Stimulated activated CD4-positive, alpha-beta T cell treated with anti-CD3 and anti-CD28 coated beads, Interleukin-4, amount 100 ng/mL, for 24 hours (primary cell): ENCODE data around the gene ASAH2.
"Not testable (repeated sequence)": the region's sequence is repeated elsewhere in the genome, so short reads cannot be mapped to it uniquely, and the experiment has no call there.

Experiments used
- DNase-seq: peaks from one replicate; pipeline ENCODE4 v3.0.0-alpha.2; 2020

ASAH2 gene

DNA sequence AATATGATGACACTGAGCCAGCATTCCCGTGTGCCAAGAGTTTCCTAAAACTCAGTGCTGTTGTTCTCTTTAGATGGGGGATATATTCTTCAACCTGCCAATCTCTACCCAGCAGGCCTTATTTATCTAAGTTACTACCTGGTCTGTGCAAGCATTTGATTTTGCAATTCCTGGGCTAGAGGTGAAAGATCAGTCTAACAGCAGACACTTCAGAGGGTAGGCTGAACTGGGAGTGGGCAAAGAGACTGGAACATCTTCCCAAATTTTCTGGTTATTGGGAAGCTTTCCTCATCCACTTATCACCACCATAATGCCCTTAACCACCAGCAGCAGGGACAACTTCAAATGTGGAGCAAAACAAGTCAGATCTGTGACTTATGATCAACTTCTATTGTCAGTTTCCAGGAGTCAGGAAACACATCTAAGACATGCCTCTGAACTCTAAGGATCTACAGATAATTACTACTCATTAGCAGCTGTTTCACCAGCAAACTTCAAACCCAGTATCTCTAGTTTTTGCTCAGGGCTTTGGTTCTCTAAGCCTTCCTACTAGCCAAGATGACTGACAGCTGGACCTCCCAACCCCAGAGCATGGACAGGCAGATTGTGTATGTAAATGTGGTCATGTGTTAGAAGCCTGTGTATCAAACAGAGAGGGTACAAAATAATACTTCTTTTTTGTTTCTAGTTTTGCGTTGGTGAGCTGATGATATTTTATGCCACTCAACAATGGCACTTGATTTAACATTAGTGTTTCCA is 1.0 kb downstream of the ASAH2 start:
- DNase-seq, result no peak

DNA sequence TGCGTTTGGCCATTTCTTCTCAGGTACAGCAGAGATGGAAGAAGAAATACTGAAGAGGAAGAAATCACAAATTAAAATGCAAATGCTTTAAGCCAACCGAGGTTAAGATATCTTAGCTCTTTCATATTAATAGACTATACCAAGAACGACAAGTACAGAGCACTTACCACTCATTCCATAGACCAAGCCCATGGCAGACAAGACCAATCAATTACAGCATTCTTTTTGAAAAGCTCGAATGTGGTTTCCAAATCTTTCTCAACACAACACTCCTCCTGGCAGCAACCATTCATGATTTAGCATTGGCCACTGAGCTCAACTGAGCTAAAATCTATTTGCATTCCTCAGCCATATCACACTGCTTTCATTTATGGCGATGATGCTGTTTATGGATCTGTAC is 2.7 kb downstream of the ASAH2 start:
- DNase-seq, result no peak

DNA sequence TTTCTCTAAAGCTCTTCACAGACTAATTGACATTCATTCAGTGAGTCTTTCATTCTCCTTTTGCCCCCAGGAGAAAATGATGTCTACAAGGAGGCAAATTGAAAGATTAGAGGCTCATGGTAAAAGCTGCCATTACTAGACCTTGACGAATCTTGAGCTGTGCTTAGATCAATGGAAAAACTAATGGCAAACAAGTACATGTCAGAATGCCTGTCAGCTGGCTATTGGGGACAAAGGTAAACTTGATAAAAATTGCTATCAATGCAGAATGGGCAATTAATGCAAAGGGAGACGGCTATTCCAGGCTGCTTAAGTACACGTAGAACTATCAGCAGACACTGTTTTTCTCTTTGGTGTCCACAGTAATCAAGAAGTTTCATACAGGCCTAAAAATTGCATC is 3.3 kb downstream of the ASAH2 start:
- no peak for DNase-seq

DNA sequence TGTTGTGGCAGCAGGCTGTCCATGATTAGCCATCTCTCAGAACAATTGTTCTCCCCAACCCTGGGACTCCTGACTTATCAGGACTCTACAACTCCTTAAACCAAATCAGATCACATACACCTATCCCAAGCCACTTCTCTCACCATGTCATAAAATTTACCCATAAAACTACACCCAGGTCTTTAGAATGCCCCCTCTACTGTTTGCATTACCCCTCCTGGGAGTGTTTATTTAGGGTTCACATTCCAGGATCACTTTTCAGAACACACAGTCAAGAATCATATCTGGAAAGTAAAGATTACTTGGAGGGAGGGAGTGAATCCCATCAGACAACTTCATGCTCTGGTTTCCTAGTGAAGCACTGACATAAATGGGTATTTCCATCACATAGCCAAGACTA is 7.1 kb downstream of the ASAH2 start:
- DNase-seq, result no peak

DNA sequence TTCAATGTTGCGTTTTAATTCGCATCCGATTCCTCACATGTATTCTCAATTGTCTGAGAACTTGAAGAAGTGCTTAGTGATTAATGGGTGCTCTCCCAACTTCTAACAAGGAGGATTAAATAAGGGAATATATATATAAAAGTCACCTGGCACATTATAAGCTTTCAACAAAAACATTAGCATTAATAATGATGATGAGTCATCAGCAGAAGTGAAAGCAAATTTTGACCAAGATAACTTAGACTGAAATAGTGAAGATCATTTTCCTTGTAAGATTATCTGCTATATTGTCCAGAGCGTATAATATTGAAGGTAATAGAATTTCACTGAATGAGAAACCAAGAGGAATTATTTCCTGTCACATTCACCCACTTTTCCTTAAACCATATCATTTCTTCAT is 8.5 kb downstream of the ASAH2 start:
- DNase-seq, result no peak

DNA sequence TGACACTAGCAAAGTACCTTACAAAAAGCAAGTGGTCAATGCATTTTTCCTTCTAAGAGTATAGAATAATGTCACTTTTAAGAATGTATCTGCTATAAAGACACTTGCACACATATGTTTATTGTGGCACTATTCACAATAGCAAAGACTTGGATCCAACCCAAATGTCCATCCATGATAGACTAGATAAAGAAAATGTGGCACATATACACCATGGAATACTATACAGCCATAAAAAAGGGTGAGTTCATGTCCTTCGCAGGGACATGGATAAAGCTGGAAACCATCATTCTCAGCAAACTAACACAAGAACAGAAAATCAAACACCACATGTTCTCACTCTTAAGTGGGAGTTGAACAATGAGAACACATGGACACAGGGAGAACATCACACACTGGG is 9.8 kb downstream of the ASAH2 start:
- DNase-seq, result not testable (repeated sequence)

DNA sequence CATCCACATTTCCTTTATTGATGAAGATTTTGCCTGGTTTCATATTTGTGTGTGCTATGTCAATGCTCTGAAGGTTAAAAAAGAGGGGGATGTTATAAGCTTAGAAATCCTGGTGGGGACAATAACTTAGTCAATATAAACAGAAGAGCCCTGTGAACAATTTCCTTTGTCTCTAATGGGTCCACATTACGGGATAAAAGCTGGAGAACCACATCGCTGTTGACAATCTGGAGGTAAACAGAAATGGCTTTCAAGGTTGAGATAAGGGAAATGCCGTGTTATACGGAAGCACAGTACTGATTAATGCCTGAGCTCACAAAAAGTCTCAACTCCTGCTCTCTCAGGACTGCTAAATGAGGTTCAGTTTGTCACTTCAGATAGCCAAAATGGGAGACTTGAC is 16.8 kb downstream of the ASAH2 start:
- no peak for DNase-seq

DNA sequence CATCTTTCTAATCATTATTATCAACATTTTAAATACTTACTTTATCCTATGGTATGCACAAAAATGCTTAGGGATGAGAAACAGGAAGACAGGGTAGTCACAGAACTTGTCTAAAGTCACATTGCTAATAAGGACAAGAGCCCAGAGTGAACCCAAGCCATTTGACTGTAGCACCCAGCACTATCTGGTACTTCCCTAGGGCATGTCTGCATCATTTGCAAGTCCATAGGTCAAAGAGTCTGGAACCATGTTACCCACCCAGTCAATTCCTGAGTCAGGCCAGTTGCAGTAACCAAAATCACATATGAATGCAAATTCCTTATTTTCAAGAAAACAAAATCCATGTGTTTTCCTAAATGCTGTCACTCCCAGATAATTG is 19.1 kb downstream of the ASAH2 start:
- no peak for DNase-seq

DNA sequence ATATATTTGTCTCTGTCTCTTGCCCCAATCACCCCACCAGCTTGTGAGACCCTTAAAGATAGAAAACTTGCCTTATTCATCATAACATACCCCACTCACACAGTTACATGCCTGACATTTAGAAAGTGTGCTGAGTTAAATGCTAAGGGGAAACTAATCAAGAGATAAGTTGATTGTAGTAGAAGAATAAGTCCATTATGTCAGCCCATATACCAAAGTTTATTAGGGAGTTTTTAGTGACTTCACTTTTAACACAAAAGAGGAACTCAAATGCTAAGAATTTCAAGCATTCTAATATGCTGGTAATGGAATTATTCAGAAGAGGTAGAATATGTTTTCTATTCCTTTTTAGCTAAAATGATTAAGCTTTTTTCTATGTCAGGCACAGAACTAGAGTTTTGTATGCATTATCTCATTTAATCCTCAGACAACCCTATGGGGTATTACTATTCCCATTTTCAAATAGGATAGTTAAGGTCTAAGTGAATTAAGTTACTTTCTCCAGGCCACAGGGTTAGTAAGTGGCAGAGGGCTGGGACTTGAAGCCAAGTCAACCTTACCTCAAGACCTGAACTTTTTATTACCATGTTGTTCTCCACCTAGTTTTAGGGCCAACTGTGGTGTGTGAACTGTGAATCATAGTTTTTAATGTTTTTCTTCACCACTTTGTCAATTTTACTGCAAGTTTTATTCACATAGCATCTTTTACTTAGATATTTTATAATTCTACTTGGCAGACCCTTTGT is 19.6 kb downstream of the ASAH2 start:
- no peak for DNase-seq

DNA sequence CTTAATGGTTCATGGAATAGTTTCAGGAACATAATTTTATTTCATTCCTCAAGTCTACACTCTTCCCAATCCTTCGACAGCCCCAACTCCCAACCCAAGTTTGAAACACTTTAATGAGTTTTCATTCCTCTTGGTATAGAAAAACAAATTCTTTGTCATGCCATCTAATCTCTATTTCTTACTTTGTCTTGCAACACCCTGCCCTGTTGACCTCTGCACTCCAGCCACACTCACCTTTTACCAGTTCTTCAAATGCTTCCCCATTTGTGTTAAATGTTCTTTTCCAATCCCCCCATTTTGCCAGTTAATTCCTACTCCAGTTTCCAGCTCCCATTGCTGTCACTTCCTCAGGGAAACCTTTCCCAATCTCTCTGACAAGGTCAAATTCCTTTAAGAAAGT is 21.9 kb downstream of the ASAH2 start:
- no peak for DNase-seq

DNA sequence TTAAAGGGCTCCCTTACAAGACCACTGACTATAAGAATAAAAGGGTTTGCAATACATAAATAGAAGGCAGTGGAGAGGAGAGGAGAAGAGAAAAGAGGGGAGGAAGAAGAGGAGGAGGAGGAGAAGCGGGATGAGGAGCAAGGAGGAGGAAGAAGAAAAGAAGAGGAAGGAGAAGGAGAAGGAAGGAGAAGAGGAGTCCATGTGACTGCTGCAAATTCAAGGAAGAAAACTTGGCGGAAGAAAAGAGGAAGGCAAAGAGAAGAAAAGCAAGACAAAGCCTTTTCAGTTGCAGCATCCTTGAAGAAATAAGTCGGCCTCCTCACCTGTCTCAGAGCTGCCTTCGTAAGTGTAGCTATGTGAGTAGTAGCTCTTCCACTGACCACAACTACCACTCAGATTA is 22.6 kb downstream of the ASAH2 start:
- DNase-seq, result no peak

DNA sequence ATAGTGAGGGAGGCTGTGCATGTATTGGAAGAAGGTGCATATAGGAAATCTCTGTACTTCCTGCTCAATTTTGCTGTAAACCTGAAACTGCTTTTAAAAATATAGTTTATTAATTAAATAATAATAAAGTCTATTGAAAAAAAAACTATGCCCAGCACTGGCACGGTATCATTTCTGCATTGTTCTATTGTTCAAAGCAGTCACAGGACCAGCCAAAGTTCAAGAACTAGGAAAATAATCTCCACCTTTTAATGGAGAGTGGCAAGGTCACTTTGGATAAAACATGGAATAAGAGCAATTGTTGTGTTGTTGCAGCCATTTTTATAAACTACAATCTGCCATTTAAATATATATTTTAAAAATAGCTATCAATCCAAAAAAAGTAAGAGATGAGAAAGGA is 24.7 kb downstream of the ASAH2 start:
- no peak for DNase-seq

DNA sequence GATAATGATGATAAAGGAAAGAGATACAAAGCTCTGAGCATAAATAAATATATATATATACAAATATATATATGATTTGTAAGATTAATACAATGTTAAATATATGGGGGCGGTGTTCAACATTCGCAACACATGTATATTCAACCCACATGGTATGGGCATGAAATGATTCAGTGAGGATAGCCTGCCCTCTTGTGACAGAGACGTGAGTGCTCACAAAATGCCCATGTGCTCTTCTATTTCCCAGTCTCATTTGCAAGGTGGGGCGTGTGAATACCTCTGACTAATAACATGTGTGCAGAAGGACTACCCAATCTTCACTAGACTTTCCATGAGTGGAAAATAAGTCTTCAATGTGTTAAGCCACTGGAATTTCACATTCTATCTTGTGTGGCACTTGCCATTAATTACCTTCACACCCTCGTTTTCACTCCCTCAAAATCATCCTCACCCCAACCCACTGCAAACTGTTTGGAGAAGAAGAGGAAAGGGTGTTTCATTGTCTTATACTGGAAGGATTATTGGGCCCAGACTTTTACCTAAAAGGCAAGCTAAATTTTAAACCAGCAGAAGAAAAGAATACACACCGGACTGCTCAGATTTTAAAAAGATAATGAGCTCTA is 26.9 kb downstream of the ASAH2 start:
- DNase-seq, result peak; percentile 36

DNA sequence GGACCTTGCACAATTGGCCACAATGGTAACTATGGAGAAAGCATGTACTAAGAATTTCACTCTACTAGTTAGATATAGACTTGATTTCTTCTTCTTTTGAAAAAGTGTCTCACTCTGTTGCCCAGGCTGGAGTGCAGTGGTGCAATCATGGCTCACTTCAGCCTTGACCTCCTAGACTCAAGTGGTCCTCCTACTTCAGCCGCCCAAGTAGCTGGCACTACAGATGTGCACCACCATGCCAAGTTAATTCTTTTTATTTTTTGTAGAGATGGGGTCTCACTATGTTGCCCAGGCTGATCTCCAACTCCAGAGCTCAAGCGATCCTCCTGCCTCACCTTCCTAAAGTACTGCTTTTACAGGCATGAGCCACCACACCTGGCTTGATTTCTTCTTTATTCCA is 29.1 kb downstream of the ASAH2 start:
- no peak for DNase-seq

DNA sequence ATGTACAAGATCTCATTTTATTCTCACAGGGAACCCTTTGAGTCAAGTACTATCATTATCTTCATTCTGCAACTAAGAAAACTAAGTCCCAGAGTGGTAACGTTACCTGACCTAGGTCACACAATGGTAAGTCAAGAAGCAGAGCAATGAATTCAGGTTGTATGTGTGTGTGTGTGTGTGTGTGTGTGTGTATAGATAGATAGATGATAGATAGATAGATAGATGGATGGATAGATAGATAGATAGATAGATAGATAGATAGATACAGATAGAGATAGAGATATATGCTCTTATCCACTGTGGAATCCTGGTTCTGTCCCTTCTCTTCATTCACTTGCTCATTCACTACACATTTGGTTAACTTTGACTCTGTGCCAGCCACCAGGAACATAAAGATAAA is 29.8 kb downstream of the ASAH2 start:
- no peak for DNase-seq

DNA sequence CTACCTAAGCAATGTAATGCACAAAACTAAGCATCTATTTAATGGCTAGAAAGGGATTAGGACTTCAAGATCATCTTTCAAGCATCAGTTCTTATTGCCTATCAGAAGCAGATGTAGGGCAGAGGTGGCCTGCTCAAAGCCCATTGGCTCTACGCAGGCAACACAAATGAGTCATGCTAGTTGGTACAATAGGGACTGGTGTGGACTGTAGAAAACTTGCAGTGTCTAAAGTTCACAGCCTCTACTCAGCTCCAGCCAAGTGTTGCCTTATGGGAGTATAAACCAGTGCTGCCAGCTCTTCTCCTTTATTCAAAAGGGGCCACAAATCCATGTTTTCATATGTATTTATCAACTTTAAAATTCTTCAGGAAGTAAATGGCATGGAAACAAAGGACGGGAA is 31.7 kb downstream of the ASAH2 start:
- DNase-seq, result no peak

DNA sequence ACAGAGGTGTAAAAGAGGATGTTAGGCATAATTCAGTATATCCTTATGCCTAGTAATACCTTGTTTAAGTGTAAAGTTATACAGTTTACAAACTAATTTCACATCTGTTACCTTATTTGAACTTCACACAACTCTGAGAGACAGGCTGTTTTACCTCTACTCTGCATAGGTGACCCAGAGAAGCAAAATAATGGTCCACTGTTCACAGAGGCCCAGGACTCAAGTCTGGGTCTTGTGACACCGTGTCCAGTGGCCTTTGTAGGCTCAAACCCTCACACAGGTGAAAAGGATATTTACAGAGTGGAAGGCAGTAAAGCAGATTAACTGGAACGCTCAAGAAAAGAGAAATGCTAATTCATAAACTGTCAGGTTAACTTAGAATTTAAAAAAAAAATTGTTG is 32.1 kb downstream of the ASAH2 start:
- no peak for DNase-seq

DNA sequence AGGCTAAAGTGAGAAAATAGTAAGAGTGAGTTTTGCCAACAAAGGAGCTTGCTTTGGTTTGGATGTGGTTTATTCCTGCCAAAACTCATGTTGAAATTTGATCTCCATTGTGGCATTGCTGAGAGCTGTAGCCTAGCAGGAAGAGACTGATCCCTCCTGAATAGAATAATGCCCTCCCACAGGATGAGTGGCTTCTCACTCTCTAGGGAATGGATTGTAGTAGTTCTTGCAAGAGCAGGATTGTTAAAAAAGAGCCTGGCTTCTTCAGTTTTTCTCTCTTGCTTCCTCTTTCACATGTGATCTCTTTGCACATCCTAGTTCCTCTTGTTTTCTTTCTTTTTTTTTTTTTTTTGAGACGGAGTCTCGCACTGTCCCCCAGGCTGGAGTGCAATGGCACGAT is 34.4 kb downstream of the ASAH2 start:
- DNase-seq, result no peak

DNA sequence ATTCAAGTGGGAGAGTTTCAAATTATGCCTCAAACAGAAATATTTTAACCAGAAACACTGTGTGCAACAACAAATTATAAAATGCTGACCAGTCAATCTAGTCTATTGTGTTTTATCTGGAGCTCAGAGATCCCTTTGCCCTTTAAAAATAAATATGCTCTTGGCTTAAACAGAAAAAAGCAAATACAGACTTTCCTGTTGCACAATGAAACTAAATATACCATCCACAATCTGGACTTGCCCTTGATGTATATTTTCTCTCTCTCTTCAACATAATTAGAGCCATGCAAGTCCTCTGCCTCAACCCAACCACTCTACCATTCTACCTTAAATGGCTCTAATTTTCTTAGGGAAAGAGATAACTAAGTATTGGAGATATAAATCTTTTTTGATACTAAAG is 34.9 kb downstream of the ASAH2 start:
- no peak for DNase-seq

DNA sequence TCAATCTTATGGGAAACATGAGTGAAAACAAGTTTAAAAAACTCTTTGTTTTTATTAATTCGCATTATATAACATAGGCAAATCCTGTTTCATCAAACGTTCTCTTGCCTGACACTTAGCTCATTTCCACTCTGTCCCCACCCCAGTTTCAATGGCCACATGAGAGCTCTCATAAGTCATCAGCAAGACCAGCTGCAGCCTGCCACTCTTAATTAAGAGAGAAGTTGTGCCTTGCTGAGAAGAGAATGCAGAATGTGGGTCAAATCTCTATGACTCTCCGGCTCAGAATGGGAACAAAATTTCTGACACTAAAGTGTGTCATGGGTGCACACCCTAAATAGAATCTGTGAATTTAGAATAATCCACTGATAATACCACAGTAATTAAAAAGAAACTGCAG is 39.6 kb downstream of the ASAH2 start:
- DNase-seq, result no peak

DNA sequence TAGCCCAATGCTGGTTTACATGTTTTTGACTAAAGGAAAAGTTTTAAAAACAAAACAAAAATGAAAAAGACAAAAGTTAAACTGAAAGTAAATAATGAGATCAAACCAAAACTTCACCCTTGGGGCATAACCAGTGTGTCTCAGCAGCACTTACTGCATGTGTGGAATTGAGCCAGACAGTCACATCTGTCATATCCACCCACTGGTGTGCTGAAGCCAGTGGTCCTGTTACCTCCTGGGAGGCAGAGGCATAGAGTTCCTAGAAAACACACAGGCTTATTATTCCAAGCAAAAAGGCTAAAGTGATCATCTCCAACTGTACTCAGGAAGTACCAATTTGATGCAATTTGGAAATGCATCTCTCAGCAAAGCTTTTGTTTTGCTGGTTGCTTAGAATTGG is 40.4 kb downstream of the ASAH2 start:
- no peak for DNase-seq
